ENCODE measurements around the gene SSTR4.

- no peak for TF ChIP-seq CTCF (IDR thresholded peaks at IDR 0.05)
- no peak for TF ChIP-seq POLR2A (IDR thresholded peaks at IDR 0.05)
Observed at GRCh38 chr20:23079016-23079351, 43.9 kb downstream of the SSTR4 start.

Data from Peyer's patch (tissue), 4 donors.